Caco-2 (cell line): ENCODE measurements around the gene NOL4. TPM values are rescaled to one million over a fixed set of nuclear protein-coding genes. Genes with fewer than 3 reads are reported as not detected.

Experiments used
- BruUV-seq: library from RNA; stranded (reverse); fragments of 400-500 nt; replicated peaks from 2 replicates; lab custom pipeline; 2021; lab: Mats Ljungman, UMichigan
- CTCF ChIA-PET: fragments of 300-600 bp; sonication (Branson Sonifier 250); formaldehyde crosslinking; loops from one replicate; lab custom pipeline; 2022; ENCODE audit warnings: antibody characterized with exemption; lab: Charles Lee
- POLR2A ChIA-PET: fragments of 300-600 bp; sonication (Branson Sonifier 250); formaldehyde crosslinking; loops from one replicate; lab custom pipeline; 2022; ENCODE audit warnings: antibody characterized with exemption; lab: Charles Lee
- DNase-seq, 2 experiments: peaks; one replicate each; pipeline versions ENCODE4 v3.0.0 to v3.0.0-alpha.2; 2020 to 2022
- H3K27me3 ChIP-seq: replicated peaks from 2 replicates; pipeline ENCODE4 v1.6.0; 2011; ENCODE audit warnings: low read length; ENCODE audit not compliant: control insufficient read depth, insufficient read depth
- H3K36me3 ChIP-seq: 2 replicates; pipeline ENCODE4 v1.5.1; 2011; ENCODE audit warnings: low read length; ENCODE audit not compliant: control insufficient read depth, insufficient read depth
- H3K4me1 ChIP-seq: fragments of 250-450 bp; sonication (Bioruptor Pico); 2 replicates; pipeline ENCODE4 v1.5.1; 2020; ENCODE audit warnings: mild to moderate bottlenecking
- H3K4me3 ChIP-seq: 2 replicates; pipeline ENCODE4 v1.5.1; 2011; ENCODE audit warnings: low read depth, mild to moderate bottlenecking, control low read depth, low read length
- H3K9me3 ChIP-seq: fragments of 250-450 bp; sonication (Bioruptor Pico); 2 replicates; pipeline ENCODE4 v1.5.1; 2020; ENCODE audit warnings: mild to moderate bottlenecking, moderate library complexity
- H3K27ac Mint-ChIP-seq: one replicate; pipeline ENCODE4 v1.8.0; 2022; ENCODE audit warnings: mixed read lengths; ENCODE audit not compliant: unreplicated experiment
- H3K27me3 Mint-ChIP-seq: one replicate; pipeline ENCODE4 v1.8.0; 2022; ENCODE audit warnings: mixed read lengths; ENCODE audit not compliant: insufficient read depth, unreplicated experiment
- H3K36me3 Mint-ChIP-seq: one replicate; pipeline ENCODE4 v1.8.0; 2022; ENCODE audit warnings: mild to moderate bottlenecking, mixed read lengths; ENCODE audit not compliant: insufficient read depth, unreplicated experiment
- H3K4me1 Mint-ChIP-seq: one replicate; pipeline ENCODE4 v1.8.0; 2022; ENCODE audit warnings: low read depth, mixed read lengths; ENCODE audit not compliant: unreplicated experiment
- H3K4me3 Mint-ChIP-seq: one replicate; pipeline ENCODE4 v1.8.0; 2022; ENCODE audit warnings: mild to moderate bottlenecking, moderate library complexity, mixed read lengths; ENCODE audit not compliant: unreplicated experiment
- H3K9me3 Mint-ChIP-seq: one replicate; pipeline ENCODE4 v1.8.0; 2022; ENCODE audit warnings: mixed read lengths; ENCODE audit not compliant: unreplicated experiment
- intact Hi-C: fragments of 100-400 bp; cut with micrococcal nuclease; formaldehyde crosslinking; loops from one replicate; pipeline ENCODE4 v1.10.0; 2022; ENCODE audit not compliant: unreplicated experiment
- total RNA-seq: library from RNA; stranded (reverse); gene quantifications from 2 replicates; pipeline ENCODE4 v1.2.3, GENCODE V29; 2022
- TF ChIP-seq, protein P1 (sequence below), 2 experiments: fragments of 200-600 bp in 1 of 2; IDR thresholded peaks; 1 replicate in 1 of 2; 2 replicates in 1 of 2; pipeline versions ENCODE4 v1.5.1 to v1.8.0; 2011 to 2022; ENCODE audit warnings: antibody characterized with exemption in 1 of 2, control low read depth in 1 of 2, inconsistent platforms in 1 of 2, low read depth in 1 of 2, low read length in 1 of 2, mild to moderate bottlenecking in 1 of 2, moderate library complexity in 1 of 2; ENCODE audit not compliant: insufficient read depth in 1 of 2, severe bottlenecking in 1 of 2, unreplicated experiment in 1 of 2

The NOL4 gene
- total RNA-seq, 1 experiment from 2014 or later, result not detected

- H3K4me1 ChIP-seq, result no peaks in the 10 kb centered on the region
- H3K36me3 ChIP-seq, result no peaks in the 10 kb centered on the region
- H3K4me3 ChIP-seq, result no peak overlapping the region
- POLR2A ChIA-PET, result no interaction called here
- H3K36me3 Mint-ChIP-seq, result no peaks in the 10 kb centered on the region
- no peak overlapping the region for H3K27ac Mint-ChIP-seq
- H3K9me3 ChIP-seq, result no peaks in the 10 kb centered on the region
- H3K27me3 Mint-ChIP-seq, result peaks cover 2% of the 10 kb centered on the region
- CTCF ChIA-PET, result no interaction called here
- no peaks in the 10 kb centered on the region for H3K4me1 Mint-ChIP-seq
- H3K9me3 Mint-ChIP-seq, result no peaks in the 10 kb centered on the region
- intact Hi-C loops, result no loop called here
- peak overlapping the region; percentile 62 for H3K4me3 Mint-ChIP-seq
- peaks cover 2% of the 10 kb centered on the region; the same call in 1 of the 2 replicates for H3K27me3 ChIP-seq
- BruUV-seq, result no TSS peak
- TF ChIP-seq, protein P1, sequence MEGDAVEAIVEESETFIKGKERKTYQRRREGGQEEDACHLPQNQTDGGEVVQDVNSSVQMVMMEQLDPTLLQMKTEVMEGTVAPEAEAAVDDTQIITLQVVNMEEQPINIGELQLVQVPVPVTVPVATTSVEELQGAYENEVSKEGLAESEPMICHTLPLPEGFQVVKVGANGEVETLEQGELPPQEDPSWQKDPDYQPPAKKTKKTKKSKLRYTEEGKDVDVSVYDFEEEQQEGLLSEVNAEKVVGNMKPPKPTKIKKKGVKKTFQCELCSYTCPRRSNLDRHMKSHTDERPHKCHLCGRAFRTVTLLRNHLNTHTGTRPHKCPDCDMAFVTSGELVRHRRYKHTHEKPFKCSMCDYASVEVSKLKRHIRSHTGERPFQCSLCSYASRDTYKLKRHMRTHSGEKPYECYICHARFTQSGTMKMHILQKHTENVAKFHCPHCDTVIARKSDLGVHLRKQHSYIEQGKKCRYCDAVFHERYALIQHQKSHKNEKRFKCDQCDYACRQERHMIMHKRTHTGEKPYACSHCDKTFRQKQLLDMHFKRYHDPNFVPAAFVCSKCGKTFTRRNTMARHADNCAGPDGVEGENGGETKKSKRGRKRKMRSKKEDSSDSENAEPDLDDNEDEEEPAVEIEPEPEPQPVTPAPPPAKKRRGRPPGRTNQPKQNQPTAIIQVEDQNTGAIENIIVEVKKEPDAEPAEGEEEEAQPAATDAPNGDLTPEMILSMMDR (IDR thresholded peaks at IDR 0.05; ENCODE audit: insufficient read depth in 1 of 2, low read depth in 1 of 2, low read length in 1 of 2, severe bottlenecking in 1 of 2, unreplicated experiment in 1 of 2), result no peak
- no peak for DNase-seq
Measured at GRCh38 chr18:34221971-34222306, 2.8 kb downstream of the NOL4 start.

DNA sequence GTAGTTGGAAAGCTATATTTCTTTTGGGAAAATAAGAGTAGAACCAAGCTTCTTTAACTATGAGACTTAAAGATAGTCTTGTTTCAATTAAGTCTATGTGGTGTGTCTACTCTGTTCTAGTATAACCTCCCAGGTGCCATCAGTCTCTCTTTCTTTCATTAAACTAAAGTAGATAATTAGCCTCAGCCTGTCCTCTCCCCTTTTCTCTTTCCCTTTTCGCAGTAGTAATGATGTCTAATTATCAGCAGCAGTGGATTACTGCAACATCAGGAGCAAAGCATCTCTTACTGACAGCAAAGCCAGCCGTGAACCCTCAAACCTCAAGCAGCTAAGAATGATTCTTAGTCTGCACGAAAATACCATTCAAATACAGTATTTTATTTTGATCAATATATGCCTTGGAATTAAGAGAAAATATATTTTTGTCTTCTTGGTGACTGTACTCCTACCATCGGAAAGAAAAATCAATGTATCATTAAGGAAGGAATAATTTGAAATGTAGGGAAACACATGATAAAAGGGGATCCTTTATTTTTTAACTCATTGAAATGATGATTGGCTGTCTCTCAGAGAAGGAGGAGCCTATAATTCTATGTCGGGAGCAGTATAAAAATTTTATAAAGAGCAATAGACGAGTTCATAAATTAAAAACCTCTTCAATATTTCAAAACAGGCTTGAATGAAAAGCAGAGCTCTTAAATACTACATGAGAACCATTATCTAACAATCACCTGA lies 4.5 kb downstream of the NOL4 start:
- H3K27me3 ChIP-seq, result peaks cover 2% of the 10 kb centered on the region; the same call in 1 of the 2 replicates

DNA sequence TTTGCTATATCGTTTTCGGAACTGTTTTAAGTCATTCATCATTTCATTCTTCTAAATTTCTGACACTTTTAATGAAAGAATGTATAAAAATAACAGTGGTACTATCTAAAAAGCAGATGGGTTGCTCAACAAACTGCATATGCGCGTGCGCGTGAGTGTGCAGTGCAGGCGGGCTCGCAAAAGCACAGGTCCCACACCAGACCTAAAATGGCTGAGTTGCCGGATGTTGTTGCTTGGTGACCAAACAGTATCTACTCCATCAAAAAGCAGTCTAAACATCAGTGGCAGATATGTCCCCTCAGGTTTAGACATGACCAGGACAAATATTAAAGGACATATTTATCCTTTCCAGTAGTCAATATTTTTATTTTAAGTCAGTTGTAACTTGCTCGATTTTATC lies 5.1 kb downstream of the NOL4 start:
- Histone ChIP-seq H3K9me3 (no peaks in the 10 kb centered on the region), H3K4me1 (no peaks in the 10 kb centered on the region), H3K27me3 (peaks cover 2% of the 10 kb centered on the region; the same call in 1 of the 2 replicates), H3K4me3 (no peak overlapping the region), H3K36me3 (no peaks in the 10 kb centered on the region)
- no peak overlapping the region for H3K27ac Mint-ChIP-seq
- CTCF ChIA-PET, result no interaction called here
- no peaks in the 10 kb centered on the region for H3K9me3 Mint-ChIP-seq
- POLR2A ChIA-PET, result no interaction called here
- no peak overlapping the region for H3K4me3 Mint-ChIP-seq
- peaks cover 2% of the 10 kb centered on the region for H3K27me3 Mint-ChIP-seq
- no TSS peak for BruUV-seq
- H3K36me3 Mint-ChIP-seq, result no peaks in the 10 kb centered on the region
- DNase-seq, result no peak
- intact Hi-C loops, result no loop called here
- TF ChIP-seq, protein P1 (IDR thresholded peaks at IDR 0.05; ENCODE audit: insufficient read depth in 1 of 2, low read depth in 1 of 2, low read length in 1 of 2, severe bottlenecking in 1 of 2, unreplicated experiment in 1 of 2), result no peak
- H3K4me1 Mint-ChIP-seq, result no peaks in the 10 kb centered on the region

More for the DNA sequence above, 4.5 kb downstream of the NOL4 start:
- Histone ChIP-seq H3K36me3 (no peaks in the 10 kb centered on the region), H3K9me3 (no peaks in the 10 kb centered on the region), H3K4me1 (no peaks in the 10 kb centered on the region), H3K4me3 (no peak overlapping the region)
- CTCF ChIA-PET, result no interaction called here
- no TSS peak for BruUV-seq
- intact Hi-C loops, result no loop called here
- Mint-ChIP-seq H3K36me3 (no peaks in the 10 kb centered on the region), H3K27ac (no peak overlapping the region), H3K4me1 (no peaks in the 10 kb centered on the region), H3K9me3 (no peaks in the 10 kb centered on the region), H3K27me3 (peaks cover 2% of the 10 kb centered on the region), H3K4me3 (no peak overlapping the region)
- DNase-seq, result no peak
- POLR2A ChIA-PET, result no interaction called here
- TF ChIP-seq, protein P1 (IDR thresholded peaks at IDR 0.05; ENCODE audit: insufficient read depth in 1 of 2, low read depth in 1 of 2, low read length in 1 of 2, severe bottlenecking in 1 of 2, unreplicated experiment in 1 of 2), result no peak
